Panc1 (cell line): ENCODE data around the gene KRTAP10-7.

Experiments
- POLR2AphosphoS5 ChIP-seq: IDR thresholded peaks from 2 replicates; pipeline ENCODE4 v1.6.1; 2012; ENCODE audit warnings: mild to moderate bottlenecking, low read depth, low read length, moderate library complexity
- TF ChIP-seq, protein P1 (sequence below): fragments of 450-650 bp; IDR thresholded peaks from 2 replicates; pipeline ENCODE4 v1.5.1; 2017; ENCODE audit warnings: mild to moderate bottlenecking

DNA sequence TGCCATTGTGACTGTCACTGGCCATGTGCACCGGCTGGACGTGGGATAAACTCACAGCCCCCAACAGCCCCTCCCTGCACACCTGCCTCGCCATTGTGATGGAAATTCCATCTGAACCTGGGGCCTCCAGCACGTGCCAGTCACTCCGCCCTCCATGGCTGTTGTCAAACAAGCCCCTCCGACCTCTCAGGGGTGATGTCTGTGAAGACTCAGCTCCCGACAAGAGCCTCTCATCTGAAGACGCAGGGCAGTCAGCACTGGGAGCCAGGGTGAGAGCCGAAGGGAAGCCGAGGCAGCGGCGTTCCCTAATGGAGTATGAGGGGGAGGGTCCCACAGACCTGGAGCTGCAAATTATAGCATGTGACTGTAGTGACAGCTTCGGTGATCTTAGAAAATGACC, 47.7 kb upstream of the KRTAP10-7 start:
- TF ChIP-seq POLR2AphosphoS5: no peak
- TF ChIP-seq, protein P1, sequence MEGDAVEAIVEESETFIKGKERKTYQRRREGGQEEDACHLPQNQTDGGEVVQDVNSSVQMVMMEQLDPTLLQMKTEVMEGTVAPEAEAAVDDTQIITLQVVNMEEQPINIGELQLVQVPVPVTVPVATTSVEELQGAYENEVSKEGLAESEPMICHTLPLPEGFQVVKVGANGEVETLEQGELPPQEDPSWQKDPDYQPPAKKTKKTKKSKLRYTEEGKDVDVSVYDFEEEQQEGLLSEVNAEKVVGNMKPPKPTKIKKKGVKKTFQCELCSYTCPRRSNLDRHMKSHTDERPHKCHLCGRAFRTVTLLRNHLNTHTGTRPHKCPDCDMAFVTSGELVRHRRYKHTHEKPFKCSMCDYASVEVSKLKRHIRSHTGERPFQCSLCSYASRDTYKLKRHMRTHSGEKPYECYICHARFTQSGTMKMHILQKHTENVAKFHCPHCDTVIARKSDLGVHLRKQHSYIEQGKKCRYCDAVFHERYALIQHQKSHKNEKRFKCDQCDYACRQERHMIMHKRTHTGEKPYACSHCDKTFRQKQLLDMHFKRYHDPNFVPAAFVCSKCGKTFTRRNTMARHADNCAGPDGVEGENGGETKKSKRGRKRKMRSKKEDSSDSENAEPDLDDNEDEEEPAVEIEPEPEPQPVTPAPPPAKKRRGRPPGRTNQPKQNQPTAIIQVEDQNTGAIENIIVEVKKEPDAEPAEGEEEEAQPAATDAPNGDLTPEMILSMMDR: no peak
